Endothelial cell of umbilical vein (primary cell): ENCODE results near the gene CACNA1E. TPM values are rescaled to one million over a fixed set of nuclear protein-coding genes. Genes with fewer than 3 reads are reported as not detected.

Experiments used
- BruUV-seq: library from RNA; stranded (reverse); fragments of 400-500 nt; replicated peaks from 2 replicates; lab custom pipeline; 2021; lab: Mats Ljungman, UMichigan
- CTCF ChIA-PET: fragments of 300-600, 350-600 bp; sonication (Branson Sonifier 250); formaldehyde crosslinking; loops from one replicate; lab custom pipeline; 2021; ENCODE audit warnings: antibody characterized with exemption, inconsistent platforms; lab: Charles Lee
- POLR2A ChIA-PET: fragments of 300-600, 350-600 bp; sonication (Branson Sonifier 250); formaldehyde crosslinking; loops from one replicate; lab custom pipeline; 2021; ENCODE audit warnings: antibody characterized with exemption, inconsistent platforms; lab: Charles Lee
- DNase-seq: peaks from one replicate; pipeline ENCODE4 v3.0.0-alpha.2; 2011; ENCODE audit warnings: low read depth, low spot score
- FAIRE-seq: peaks from 2 replicates; lab custom pipeline; 2011; peaks lifted over from hg19 to GRCh38; lab: Jason Lieb, UNC
- H2AFZ ChIP-seq: 2 replicates; pipeline ENCODE4 v1.6.0; 2012; ENCODE audit warnings: low read depth, low read length, control low read depth, inconsistent platforms
- H3K27ac ChIP-seq: 2 replicates; pipeline ENCODE4 v1.5.1; 2011; ENCODE audit warnings: low read depth, mild to moderate bottlenecking, control low read depth, low read length, moderate library complexity; ENCODE audit not compliant: insufficient read depth
- H3K27me3 ChIP-seq, 2 experiments: 2 replicates each; pipeline versions ENCODE4 v1.6.0 to v1.6.1; 2011; ENCODE audit warnings: low read length in 2 of 2, mixed read lengths in 1 of 2; ENCODE audit not compliant: control insufficient read depth in 2 of 2, insufficient read depth in 2 of 2
- H3K36me3 ChIP-seq, 2 experiments: 2 replicates in 1 of 2; 3 replicates in 1 of 2; pipeline ENCODE4 v1.5.1; 2011; ENCODE audit warnings: low read length in 2 of 2, mild to moderate bottlenecking in 1 of 2, moderate library complexity in 1 of 2; ENCODE audit not compliant: control insufficient read depth in 2 of 2, insufficient read depth in 2 of 2; ENCODE audit errors: extremely low read depth in 1 of 2
- H3K4me1 ChIP-seq: 3 replicates; pipeline ENCODE4 v1.5.1; 2011; ENCODE audit warnings: mild to moderate bottlenecking, low read length; ENCODE audit not compliant: control insufficient read depth, insufficient read depth; ENCODE audit errors: extremely low read depth
- H3K4me2 ChIP-seq: 2 replicates; pipeline ENCODE4 v1.6.1; 2011; ENCODE audit warnings: low read length, control low read depth, mixed read lengths; ENCODE audit not compliant: insufficient read depth
- H3K4me3 ChIP-seq, 3 experiments: fragments of 200-600 bp in 1 of 3; sonication (generic), shearing (Covaris generic) in 1 of 3; replicated peaks in 1 of 3; 2 replicates each; pipeline ENCODE4 v1.5.1; 2011 to 2016; ENCODE audit warnings: control low read depth in 3 of 3, low read length in 3 of 3, mild to moderate bottlenecking in 2 of 3, inconsistent platforms in 1 of 3, low read depth in 1 of 3, moderate library complexity in 1 of 3; ENCODE audit not compliant: insufficient read depth in 1 of 3
- H3K79me2 ChIP-seq: 2 replicates; pipeline ENCODE4 v1.6.0; 2012; ENCODE audit warnings: low read length, inconsistent platforms; ENCODE audit not compliant: control insufficient read depth, insufficient read depth
- H3K9ac ChIP-seq: replicated peaks from 2 replicates; pipeline ENCODE3; 2011; ENCODE audit warnings: low read length, control low read depth; ENCODE audit not compliant: insufficient read depth; ENCODE audit errors: extremely low read depth
- H3K9me1 ChIP-seq: replicated peaks from 3 replicates; pipeline ENCODE4 v1.6.0; 2011; ENCODE audit warnings: mild to moderate bottlenecking, low read length; ENCODE audit not compliant: control insufficient read depth, insufficient read depth; ENCODE audit errors: extremely low read depth
- H3K9me3 ChIP-seq: replicated peaks from 2 replicates; pipeline ENCODE4 v1.5.1; 2012; ENCODE audit warnings: low read length, inconsistent platforms; ENCODE audit not compliant: control insufficient read depth, insufficient read depth
- H4K20me1 ChIP-seq: replicated peaks from 2 replicates; pipeline ENCODE3; 2011; ENCODE audit warnings: mild to moderate bottlenecking, low read length; ENCODE audit not compliant: control insufficient read depth, insufficient read depth; ENCODE audit errors: extremely low read depth
- CTCF ChIP-seq, 2 donors: IDR thresholded peaks; 1 replicate in 1 of 2; 2 replicates in 1 of 2; pipeline ENCODE4 v1.5.1; 2011; ENCODE audit warnings: low read length in 2 of 2, mild to moderate bottlenecking in 2 of 2, moderate library complexity in 2 of 2, control low read depth in 1 of 2, inconsistent platforms in 1 of 2, low read depth in 1 of 2; ENCODE audit not compliant: insufficient read depth in 1 of 2; ENCODE audit errors: extremely low read depth in 1 of 2
- EZH2 ChIP-seq: IDR thresholded peaks from 2 replicates; pipeline ENCODE4 v1.6.1; 2012; ENCODE audit warnings: borderline replicate concordance, low read depth, mild to moderate bottlenecking, moderate library complexity, low read length, inconsistent platforms; ENCODE audit not compliant: severe bottlenecking
- FOS ChIP-seq: IDR thresholded peaks from 2 replicates; pipeline ENCODE4 v1.6.1; 2011; ENCODE audit warnings: mild to moderate bottlenecking, low read length, moderate library complexity, borderline replicate concordance; ENCODE audit not compliant: insufficient read depth
- GATA2 ChIP-seq: IDR thresholded peaks from 2 replicates; pipeline ENCODE4 v1.7.0; 2011; ENCODE audit warnings: low read depth, mild to moderate bottlenecking, moderate library complexity, mixed read lengths, low read length; ENCODE audit not compliant: insufficient read length, insufficient read depth
- JUN ChIP-seq: IDR thresholded peaks from 2 replicates; pipeline ENCODE4 v1.6.1; 2011; ENCODE audit warnings: borderline replicate concordance, low read depth; ENCODE audit not compliant: insufficient read length, insufficient read depth
- MAX ChIP-seq: IDR thresholded peaks from 2 replicates; pipeline ENCODE4 v1.6.1; 2011; ENCODE audit not compliant: insufficient read depth, insufficient read length
- MYC ChIP-seq: IDR thresholded peaks from one replicate; pipeline ENCODE4 v1.6.1; 2011; ENCODE audit warnings: mild to moderate bottlenecking, low read depth, low read length
- POLR2A ChIP-seq: IDR thresholded peaks from 2 replicates; pipeline ENCODE4 v1.6.1; 2012; ENCODE audit warnings: low read depth, mild to moderate bottlenecking, control low read depth, low read length
- POLR2AphosphoS5 ChIP-seq: IDR thresholded peaks from 2 replicates; pipeline ENCODE4 v1.6.1; 2012; ENCODE audit warnings: low read depth, mild to moderate bottlenecking, control low read depth, low read length, moderate library complexity; ENCODE audit not compliant: insufficient read depth
- dilution Hi-C: fragments of 300-500 bp; cut with MboI; formaldehyde crosslinking; loops from one replicate; pipeline ENCODE4 v1.15.0; 2019; ENCODE audit warnings: low sequenced_read_pairs; ENCODE audit not compliant: extremely low pct_ligation_motif_present
- intact Hi-C: fragments of 100-400 bp; cut with micrococcal nuclease; formaldehyde crosslinking; loops from one replicate; pipeline ENCODE4 v1.10.0; 2022
- polyA plus RNA-seq, 4 experiments: library from polyadenylated mRNA; depleted of rRNA in 3 of 4; stranded (reverse) in 3 of 4; unstranded in 1 of 4; fragments of >200 nt; gene quantifications; 2 replicates each; pipeline versions ENCODE4 v1.2.1 to v1.2.3, GENCODE V29; 2011 to 2012; ENCODE audit warnings: missing spikeins in 1 of 4
- total RNA-seq: library from RNA; stranded (reverse); gene quantifications from 2 replicates; pipeline ENCODE4 v1.2.3, GENCODE V29; 2021

The CACNA1E gene
- total and polyA plus RNA-seq, 2 donors (not counting 3 experiments of a cell fraction or from before 2014, with no cell fraction given): not detected

DNA sequence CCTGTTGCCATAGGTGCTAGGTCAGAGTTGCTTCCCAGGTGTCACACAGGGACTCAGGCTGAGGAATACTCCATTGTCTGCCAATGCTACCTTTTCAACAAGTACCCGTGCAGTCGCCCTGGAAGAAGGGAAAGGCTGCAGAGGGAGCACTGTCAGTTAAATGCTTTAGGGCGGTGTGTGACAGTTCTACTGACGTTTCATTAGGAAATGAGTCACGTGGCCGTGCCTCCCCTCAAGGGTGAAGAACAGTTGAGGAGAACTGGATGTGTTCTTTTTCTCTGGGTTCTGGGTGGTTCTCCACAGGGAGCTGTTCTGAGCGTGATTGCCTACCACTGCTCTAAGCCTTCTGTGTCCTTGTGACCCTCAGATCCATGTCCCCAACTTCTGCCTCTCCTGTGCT is 197.6 kb downstream of the CACNA1E start:
- Histone ChIP-seq H3K4me3 (no peak overlapping the region), H3K4me1 (no peaks in the 10 kb centered on the region), H3K27me3 (no peaks in the 10 kb centered on the region), H3K79me2 (no peaks in the 10 kb centered on the region), H3K36me3 (no peaks in the 10 kb centered on the region), H3K9ac (no peak overlapping the region), H4K20me1 (no peaks in the 10 kb centered on the region), H2AFZ (no peak overlapping the region), H3K9me1 (no peaks in the 10 kb centered on the region), H3K4me2 (no peak overlapping the region), H3K9me3 (no peaks in the 10 kb centered on the region), H3K27ac (no peak overlapping the region)
- dilution Hi-C loops: no loop called here
- BruUV-seq: no TSS peak
- no peak for DNase-seq
- no peak for TF ChIP-seq MYC
- intact Hi-C loops: no loop called here
- FAIRE-seq: no peak
- POLR2A ChIA-PET: no interaction called here
- CTCF ChIA-PET: no interaction called here

- intact Hi-C loops (no loop called here), dilution Hi-C loops (no loop called here)
- H3K4me1 ChIP-seq: no peaks in the 10 kb centered on the region
- no peak for DNase-seq
- H3K27ac ChIP-seq: no peak overlapping the region
- H3K36me3 ChIP-seq: no peaks in the 10 kb centered on the region
- no peak for FAIRE-seq
- no peaks in the 10 kb centered on the region for H3K27me3 ChIP-seq
- no peaks in the 10 kb centered on the region for H4K20me1 ChIP-seq
- TF ChIP-seq FOS: no peak
- TF ChIP-seq MAX: no peak
- TF ChIP-seq POLR2A: no peak
- TF ChIP-seq POLR2AphosphoS5: no peak
- TF ChIP-seq CTCF (IDR thresholded peaks at IDR 0.05; ENCODE audit: extremely low read depth in 1 of 2, insufficient read depth in 1 of 2, low read depth in 1 of 2, low read length in 2 of 2): no peak
- no peak for TF ChIP-seq JUN
- no peak for TF ChIP-seq EZH2
- TF ChIP-seq MYC: no peak
- TF ChIP-seq GATA2: no peak
- BruUV-seq: no TSS peak
- H3K9ac ChIP-seq: no peak overlapping the region
- no peaks in the 10 kb centered on the region for H3K9me3 ChIP-seq
- ChIA-PET CTCF (no interaction called here), POLR2A (no interaction called here)
- H2AFZ ChIP-seq: no peak overlapping the region
- H3K9me1 ChIP-seq: no peaks in the 10 kb centered on the region
- no peak overlapping the region for H3K4me3 ChIP-seq
- H3K79me2 ChIP-seq: no peaks in the 10 kb centered on the region
- no peak overlapping the region for H3K4me2 ChIP-seq
These were observed 201.9 kb downstream of the CACNA1E start for GRCh38 chr1:181685211-181685610.
